ENCODE data around the gene ORM1. TPM values are rescaled to one million over a fixed set of nuclear protein-coding genes. Genes with fewer than 3 reads are reported as not detected.
A peak's percentile ranks its signal among the peaks of the same experiment; 100 is the strongest.

The ORM1 gene
- polyA plus RNA-seq, 4 donors = 0.56 to 1.8 TPM; not detected in 2

GRCh38 chr9:114287001-114287762, 35.7 kb upstream of the ORM1 start:
- no peak for DNase-seq (ENCODE audit: low read depth in 4 of 4, low spot score in 3 of 4)

GRCh38 chr9:114287763-114288192, 35.1 kb upstream of the ORM1 start:
- DNase-seq (ENCODE audit: low read depth in 4 of 4, low spot score in 3 of 4) = no peak

DNA sequence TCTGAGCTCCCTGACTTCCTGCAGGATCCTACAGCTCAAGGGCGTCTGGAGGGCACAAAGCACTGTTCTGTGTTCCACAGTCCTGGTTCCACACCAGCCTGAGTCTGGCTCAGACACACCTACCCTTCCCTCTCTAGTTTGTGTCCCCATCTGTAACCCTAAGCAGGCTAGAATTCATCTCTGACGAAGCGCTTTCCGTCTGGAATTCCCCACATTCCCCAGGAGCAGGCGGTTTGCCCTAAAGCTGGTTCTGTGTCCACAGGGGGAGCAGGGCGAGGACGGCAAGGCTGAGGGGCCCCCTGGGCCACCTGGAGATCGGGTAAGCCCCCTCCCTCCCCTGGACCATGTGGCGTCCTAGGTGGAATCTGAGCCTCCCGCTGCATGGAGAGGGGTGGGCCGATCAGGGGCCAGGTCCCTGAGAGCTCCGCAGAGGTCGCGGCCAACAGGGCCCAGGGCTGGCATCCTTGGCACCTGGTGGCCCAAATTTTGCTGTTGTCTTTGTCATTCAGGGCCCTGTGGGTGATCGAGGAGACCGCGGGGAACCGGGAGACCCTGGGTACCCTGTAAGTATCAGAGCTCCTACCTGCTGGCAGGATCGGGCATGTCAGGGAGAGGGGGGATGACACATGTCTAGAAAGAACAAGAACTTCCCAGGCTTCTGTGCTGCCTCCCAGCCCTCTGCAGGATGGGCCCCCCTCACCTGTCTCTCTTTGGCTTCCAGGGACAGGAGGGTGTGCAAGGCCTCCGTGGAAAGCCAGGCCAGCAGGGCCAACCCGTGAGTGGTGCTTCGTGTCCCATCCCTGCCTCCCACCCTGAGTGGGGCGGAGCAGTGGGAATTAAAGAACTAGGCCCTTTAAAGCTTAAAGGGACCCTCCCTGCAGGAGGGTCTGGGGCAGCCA, 34.5 kb upstream of the ORM1 start:
- peak in 1 of 4 donors; percentile 32 for DNase-seq (ENCODE audit: low read depth in 4 of 4, low spot score in 3 of 4)

DNA sequence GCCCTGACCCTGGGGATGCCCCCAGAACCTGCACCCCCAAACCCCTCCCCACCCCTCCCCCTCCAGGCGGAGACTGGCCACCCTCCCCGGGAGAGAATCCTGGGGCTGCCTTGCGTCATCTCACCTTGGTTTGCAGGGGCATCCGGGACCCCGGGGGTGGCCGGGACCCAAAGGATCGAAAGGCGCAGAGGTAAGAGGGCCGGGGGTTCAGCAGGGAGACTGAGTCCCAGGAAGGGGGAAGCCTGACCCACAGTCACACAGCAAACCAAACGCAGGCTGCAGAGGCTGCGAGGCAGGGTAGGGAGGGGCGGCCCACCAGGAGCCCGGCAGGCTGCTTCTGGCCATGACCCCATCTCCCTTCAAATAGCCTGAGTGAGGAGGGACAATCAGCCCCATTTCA, 33.8 kb upstream of the ORM1 start:
- no peak for DNase-seq (ENCODE audit: low read depth in 4 of 4, low spot score in 3 of 4)

DNA sequence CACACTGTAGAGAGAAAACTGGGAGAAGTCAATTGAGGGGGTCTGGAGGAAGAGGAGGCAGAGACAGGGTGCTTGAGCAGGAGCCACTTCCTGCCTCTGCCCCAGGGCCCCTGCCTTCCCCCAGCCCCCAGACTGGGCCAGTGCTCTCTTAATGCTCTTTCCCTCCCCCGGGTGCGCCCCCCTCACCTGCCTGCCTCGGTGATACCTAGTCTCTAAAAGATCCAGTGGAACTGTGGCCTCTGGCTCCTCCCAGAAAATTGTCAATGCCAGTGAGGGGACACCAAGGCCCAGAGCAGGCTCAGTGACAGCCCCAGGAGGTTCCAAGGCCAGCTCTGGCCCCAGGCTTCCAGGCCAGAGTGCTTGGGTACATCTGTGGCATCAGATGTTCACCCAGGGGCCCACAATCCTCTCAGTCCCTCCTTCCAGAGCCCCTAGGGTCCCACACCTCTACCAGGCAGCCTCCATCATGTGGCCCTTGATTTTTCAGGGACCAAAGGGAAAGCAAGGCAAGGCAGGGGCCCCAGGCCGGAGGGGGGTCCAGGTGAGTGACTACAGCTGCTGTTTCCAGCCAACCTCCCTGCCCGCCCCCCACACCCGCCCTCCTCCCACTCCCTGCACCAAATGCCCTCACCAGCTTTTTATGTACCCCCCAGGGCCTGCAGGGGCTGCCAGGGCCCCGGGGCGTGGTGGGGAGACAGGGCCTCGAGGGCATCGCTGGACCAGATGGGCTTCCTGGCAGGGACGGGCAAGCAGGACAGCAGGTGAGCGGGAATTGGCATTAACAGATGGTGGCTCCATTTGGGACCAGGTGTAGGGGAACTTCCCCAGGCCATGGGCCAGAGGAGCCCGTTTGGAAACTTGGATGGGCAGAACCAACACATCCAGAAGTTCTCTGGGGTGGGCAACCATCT, 33.1 kb upstream of the ORM1 start:
- DNase-seq (ENCODE audit: low read depth in 4 of 4, low spot score in 3 of 4) = no peak

GRCh38 chr9:114290561-114290986, 32.3 kb upstream of the ORM1 start:
- DNase-seq (ENCODE audit: low read depth in 4 of 4, low spot score in 3 of 4) = no peak

GRCh38 chr9:114291064-114291474, 31.8 kb upstream of the ORM1 start:
- DNase-seq (ENCODE audit: low read depth in 4 of 4, low spot score in 3 of 4) = peak in 1 of 4 donors; percentile 36

- no peak for DNase-seq (ENCODE audit: low read depth in 4 of 4, low spot score in 3 of 4)
Measured at GRCh38 chr9:114291886-114292590, 30.9 kb upstream of the ORM1 start.

GRCh38 chr9:114294664-114295063, 28.2 kb upstream of the ORM1 start:
- DNase-seq (ENCODE audit: low read depth in 4 of 4, low spot score in 3 of 4) = no peak

DNA sequence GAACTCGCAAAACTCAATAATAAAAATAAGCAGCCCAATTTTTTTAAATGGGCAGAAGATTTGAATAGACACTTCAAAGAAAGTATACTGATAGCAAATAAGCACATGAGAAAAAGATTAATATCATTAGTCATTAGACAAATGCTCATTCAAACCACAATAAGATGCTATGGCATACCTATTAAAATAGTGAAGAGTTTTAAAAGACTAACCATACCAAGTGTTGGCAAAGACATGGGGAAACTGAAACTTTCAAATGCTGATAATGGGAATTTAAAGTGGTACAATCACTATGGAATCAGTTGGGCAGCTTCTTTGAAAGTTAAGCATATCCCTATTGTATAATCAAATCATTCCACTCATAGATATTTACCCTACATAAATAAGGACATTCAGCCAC, 26.6 kb upstream of the ORM1 start:
- no peak for DNase-seq (ENCODE audit: low read depth in 4 of 4, low spot score in 3 of 4)

DNA sequence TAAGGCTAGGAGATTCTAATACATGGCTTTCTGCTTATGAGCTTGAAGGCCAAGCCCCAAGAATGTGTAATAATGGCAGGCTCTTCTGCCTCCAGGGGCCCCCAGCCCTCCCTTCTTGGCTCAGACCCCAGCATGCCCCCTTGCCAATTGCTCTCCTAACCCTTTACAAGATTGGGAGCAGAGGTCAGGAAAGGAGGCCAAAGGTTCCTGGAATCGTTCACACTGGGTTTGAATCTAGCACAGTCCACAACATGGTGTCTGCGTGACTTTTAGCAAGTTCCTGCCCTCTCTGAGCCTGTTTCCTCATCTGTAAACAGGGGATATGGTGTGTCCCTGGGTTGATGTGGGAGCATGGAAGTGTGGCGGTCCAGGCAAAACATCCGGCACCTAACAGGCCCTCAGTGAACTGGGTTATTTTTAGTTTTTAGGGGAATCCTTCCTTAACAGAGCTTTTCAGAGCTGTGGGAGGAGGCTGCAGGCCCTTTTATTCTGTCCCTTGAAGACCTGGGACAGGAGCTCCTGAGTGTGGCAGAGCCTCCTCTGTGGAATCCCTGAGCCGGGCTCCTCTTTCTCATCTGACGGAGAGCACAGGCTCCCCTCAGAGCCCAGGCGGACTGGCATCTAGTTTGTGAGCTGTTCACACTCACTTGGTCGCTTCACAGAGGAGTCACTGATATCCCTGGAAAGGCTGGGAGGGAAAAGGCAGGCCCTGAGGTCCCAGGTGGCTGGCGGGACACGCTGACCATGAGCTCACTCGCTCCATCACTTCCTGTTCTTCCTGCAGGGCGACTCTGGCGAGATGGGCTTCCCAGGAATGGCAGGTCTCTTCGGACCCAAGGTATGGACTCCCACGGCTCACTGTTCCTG, 23.4 kb upstream of the ORM1 start:
- no peak for DNase-seq (ENCODE audit: low read depth in 4 of 4, low spot score in 3 of 4)

- DNase-seq (ENCODE audit: low read depth in 4 of 4, low spot score in 3 of 4) = no peak
Measured at GRCh38 chr9:114300153-114300845, 22.6 kb upstream of the ORM1 start.

DNA sequence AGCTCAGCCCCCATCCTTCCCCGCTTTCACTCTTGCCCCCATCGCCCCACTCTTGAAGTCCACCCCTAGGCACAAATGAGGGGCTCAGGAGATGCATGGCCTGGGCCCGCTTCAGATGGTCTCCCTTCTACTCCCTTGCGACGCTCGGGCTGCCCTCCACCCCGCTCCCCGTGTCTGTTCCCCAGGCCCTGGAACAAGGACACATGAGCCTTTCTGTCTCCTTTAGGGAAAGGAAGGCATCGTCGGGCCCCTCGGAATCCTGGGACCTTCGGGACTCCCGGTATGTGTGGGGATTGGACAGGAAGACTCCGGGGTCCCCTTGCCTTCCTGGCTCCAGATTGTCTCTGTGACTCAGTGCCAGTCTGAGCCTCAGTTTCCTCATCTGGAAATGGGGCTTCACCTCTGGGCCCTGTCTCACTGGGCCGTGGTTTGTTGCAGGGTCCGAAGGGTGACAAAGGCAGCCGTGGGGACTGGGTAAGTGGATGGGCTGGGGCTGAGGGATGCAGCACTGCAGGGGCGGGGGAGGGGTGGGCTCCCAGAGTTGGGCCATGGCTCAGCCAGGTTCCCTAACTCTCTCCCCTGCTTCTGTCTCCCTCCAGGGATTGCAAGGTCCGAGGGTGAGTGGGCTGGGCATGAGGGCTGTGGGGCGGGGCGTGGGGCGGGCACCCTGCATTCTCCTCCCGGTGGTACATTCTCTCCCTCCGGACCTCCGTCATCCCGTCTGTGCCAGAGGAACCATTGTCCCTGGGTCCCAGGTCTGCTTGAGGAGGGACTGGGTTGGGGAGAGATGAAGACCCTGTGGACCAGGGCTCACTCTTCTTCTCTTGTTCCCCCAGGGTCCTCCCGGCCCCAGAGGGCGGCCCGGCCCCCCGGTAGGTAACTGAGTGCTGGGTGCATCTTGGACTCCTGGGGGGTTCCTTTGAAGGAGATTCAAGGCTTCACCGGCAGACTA, 21.8 kb upstream of the ORM1 start:
- no peak for DNase-seq (ENCODE audit: low read depth in 4 of 4, low spot score in 3 of 4)

- no peak for DNase-seq (ENCODE audit: low read depth in 4 of 4, low spot score in 3 of 4)
Measured at GRCh38 chr9:114301798-114302565, 20.9 kb upstream of the ORM1 start.

- DNase-seq (ENCODE audit: low read depth in 4 of 4, low spot score in 3 of 4) = no peak
Measured at GRCh38 chr9:114302727-114303126, 20.2 kb upstream of the ORM1 start.

- DNase-seq (ENCODE audit: low read depth in 4 of 4, low spot score in 3 of 4) = no peak
Measured at GRCh38 chr9:114303571-114303970, 19.3 kb upstream of the ORM1 start.

DNA sequence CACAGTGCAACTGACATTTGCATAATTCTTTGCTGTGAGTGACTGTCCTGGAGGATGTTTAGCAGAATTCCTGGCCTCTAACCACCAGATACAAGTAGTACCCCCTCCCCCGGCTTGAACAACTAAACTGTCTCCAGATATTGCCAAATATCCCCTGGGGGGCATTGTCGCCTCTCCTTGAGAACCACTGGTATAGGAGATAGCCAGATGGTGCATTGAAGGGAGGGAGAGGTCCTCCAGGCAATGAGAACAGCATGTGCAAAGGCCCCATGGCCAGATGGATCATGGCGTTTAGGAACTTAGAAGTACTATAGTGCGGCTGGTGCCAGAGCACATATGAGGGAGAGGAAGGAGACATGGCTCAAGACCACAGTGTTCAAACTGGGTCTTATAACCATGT, 18.9 kb upstream of the ORM1 start:
- no peak for DNase-seq (ENCODE audit: low read depth in 4 of 4, low spot score in 3 of 4)

Data from left renal pelvis (tissue), 4 donors.